Measurements from ENCODE around the gene ADGRD2. TPM values are rescaled to one million over a fixed set of nuclear protein-coding genes. Genes with fewer than 3 reads are reported as not detected.

ADGRD2 gene
- total RNA-seq, 2 donors from 2014 or later: not detected

- H3K4me1 ChIP-seq: no peaks in the 10 kb centered on the region
- no peaks in the 10 kb centered on the region for H3K9me3 ChIP-seq
- TF ChIP-seq CTCF (IDR thresholded peaks at IDR 0.05): no peak
- intact Hi-C loops (cut with DNase I): no loop called here
- no peaks in the 10 kb centered on the region for H3K27me3 ChIP-seq
- no peak overlapping the region for H3K9ac ChIP-seq (ENCODE audit: low read depth in 2 of 2, low read length in 2 of 2)
- H3K36me3 ChIP-seq: no peaks in the 10 kb centered on the region
- DNase-seq: no peak
- no peak overlapping the region for H3K27ac ChIP-seq
- no peak overlapping the region for H3K4me3 ChIP-seq
These were observed 72.2 kb downstream of the ADGRD2 start for GRCh38 chr9:124522121-124523098.

- H3K27ac ChIP-seq: no peak overlapping the region
- no peak for DNase-seq
- no peaks in the 10 kb centered on the region for H3K27me3 ChIP-seq
- no peak overlapping the region for H3K9ac ChIP-seq (ENCODE audit: low read depth in 2 of 2, low read length in 2 of 2)
- H3K36me3 ChIP-seq: no peaks in the 10 kb centered on the region
- no peak for TF ChIP-seq CTCF (IDR thresholded peaks at IDR 0.05)
- no peaks in the 10 kb centered on the region for H3K4me1 ChIP-seq
- intact Hi-C loops (cut with DNase I): no loop called here
- H3K4me3 ChIP-seq: no peak overlapping the region
- no peaks in the 10 kb centered on the region for H3K9me3 ChIP-seq
These were observed 75.9 kb downstream of the ADGRD2 start for GRCh38 chr9:124526174-124526573.

GRCh38 chr9:124527781-124528180, 77.5 kb downstream of the ADGRD2 start:
- Histone ChIP-seq H3K36me3 (no peaks in the 10 kb centered on the region), H3K9ac (ENCODE audit: low read depth in 2 of 2, low read length in 2 of 2) (no peak overlapping the region), H3K4me1 (no peaks in the 10 kb centered on the region), H3K4me3 (no peak overlapping the region), H3K9me3 (no peaks in the 10 kb centered on the region), H3K27me3 (no peaks in the 10 kb centered on the region), H3K27ac (no peak overlapping the region)
- TF ChIP-seq CTCF (IDR thresholded peaks at IDR 0.05): no peak
- DNase-seq: no peak
- intact Hi-C loops (cut with DNase I): no loop called here

Other genes starting within 250 kb of the ADGRD2 start
- gene NEK6, start 192.5 kb upstream of the ADGRD2 start, total RNA-seq: 10 to 100 TPM; 77.8 to 83.4 TPM
- gene PSMB7, start 35.0 kb upstream of the ADGRD2 start, total RNA-seq: 100 to 1,000 TPM in 1 of 2 donors, 10 to 100 TPM in 1; 89.8 to 136 TPM
- gene NR5A1, start 56.9 kb downstream of the ADGRD2 start, total RNA-seq: under 1 TPM in 1 of 2 donors, not detected in 1; 0.82 TPM

Measured in colonic mucosa (tissue), 4 donors.